Panc1 (cell line): ENCODE measurements around the gene MACF1. TPM values are rescaled to one million over a fixed set of nuclear protein-coding genes. Genes with fewer than 3 reads are reported as not detected.

Experiments used
- ATAC-seq: fragments of 200-7000 bp; cut with Tn5 transposase; 2 replicates; pipeline ENCODE4 v1.9.1; 2020; ENCODE audit warnings: mild to moderate bottlenecking, moderate library complexity
- BruUV-seq: library from RNA; stranded (reverse); fragments of 400-500 nt; replicated peaks from 2 replicates; lab custom pipeline; 2021; lab: Mats Ljungman, UMichigan
- CTCF ChIA-PET: fragments of 300-600 bp; sonication (Branson Sonifier 250); formaldehyde crosslinking; loops from one replicate; lab custom pipeline; 2022; ENCODE audit warnings: antibody characterized with exemption; lab: Charles Lee
- POLR2A ChIA-PET: fragments of 300-600 bp; sonication (Branson Sonifier 250); formaldehyde crosslinking; loops from one replicate; lab custom pipeline; 2022; ENCODE audit warnings: antibody characterized with exemption; lab: Charles Lee
- DNase-seq: peaks from one replicate; pipeline ENCODE4 v3.0.0-alpha.2; 2010; ENCODE audit warnings: low read depth, low spot score
- H3K27ac ChIP-seq: 2 replicates; pipeline ENCODE4 v1.5.1; 2011; ENCODE audit warnings: mild to moderate bottlenecking, low read length, inconsistent platforms
- H3K27me3 ChIP-seq: fragments of 200-500 bp; sonication (Bioruptor generic); 2 replicates; pipeline ENCODE4 v1.6.0; 2014; ENCODE audit warnings: low read length, inconsistent platforms; ENCODE audit not compliant: control insufficient read depth, insufficient read depth
- H3K36me3 ChIP-seq: fragments of 200-500 bp; sonication (Bioruptor generic); 2 replicates; pipeline ENCODE4 v1.5.1; 2014; ENCODE audit warnings: inconsistent platforms, mild to moderate bottlenecking, low read length, moderate library complexity; ENCODE audit not compliant: control insufficient read depth, insufficient read depth
- H3K4me1 ChIP-seq: 2 replicates; pipeline ENCODE4 v1.5.1; 2011; ENCODE audit warnings: inconsistent platforms, mild to moderate bottlenecking, low read length, moderate library complexity; ENCODE audit not compliant: control insufficient read depth, insufficient read depth
- H3K4me3 ChIP-seq, 2 experiments: 2 replicates each; pipeline ENCODE4 v1.5.1; 2011 to 2012; ENCODE audit warnings: low read depth in 2 of 2, low read length in 2 of 2, mild to moderate bottlenecking in 2 of 2, inconsistent platforms in 1 of 2, moderate library complexity in 1 of 2
- H3K9me3 ChIP-seq: fragments of 200-500 bp; sonication (Bioruptor generic); 2 replicates; pipeline ENCODE4 v1.5.1; 2014; ENCODE audit warnings: low read depth, mild to moderate bottlenecking, inconsistent platforms, low read length, moderate library complexity; ENCODE audit not compliant: control insufficient read depth, insufficient read depth
- CTCF ChIP-seq: fragments of 450-650 bp; IDR thresholded peaks from 2 replicates; pipeline ENCODE4 v1.5.1; 2017; ENCODE audit warnings: mild to moderate bottlenecking
- POLR2AphosphoS5 ChIP-seq: IDR thresholded peaks from 2 replicates; pipeline ENCODE4 v1.6.1; 2012; ENCODE audit warnings: mild to moderate bottlenecking, low read depth, low read length, moderate library complexity
- REST ChIP-seq, 2 experiments: IDR thresholded peaks; 2 replicates each; pipeline ENCODE4 v1.6.1; 2011 to 2012; ENCODE audit warnings: low read depth in 2 of 2, control low read depth in 1 of 2, low read length in 1 of 2, mild to moderate bottlenecking in 1 of 2, moderate library complexity in 1 of 2; ENCODE audit not compliant: insufficient read depth in 1 of 2
- SIN3A ChIP-seq: IDR thresholded peaks from 2 replicates; pipeline ENCODE4 v1.6.1; 2012; ENCODE audit warnings: low read depth, mild to moderate bottlenecking, low read length, moderate library complexity, borderline replicate concordance; ENCODE audit not compliant: insufficient read depth
- TCF7L2 ChIP-seq: IDR thresholded peaks from 2 replicates; pipeline ENCODE4 v1.6.1; 2011; ENCODE audit warnings: mild to moderate bottlenecking, low read depth, low read length, inconsistent platforms
- in situ Hi-C: cut with HindIII; loops from 2 replicates; pipeline ENCODE4 v1.10.0; 2016; ENCODE audit warnings: low sequenced_read_pairs, low pct_unique_long_range_greater_than_20kb
- intact Hi-C: fragments of 100-400 bp; cut with micrococcal nuclease; formaldehyde crosslinking; loops from one replicate; pipeline ENCODE4 v1.10.0; 2022; ENCODE audit not compliant: unreplicated experiment
- total RNA-seq: library from RNA; stranded (reverse); gene quantifications from one replicate; pipeline ENCODE4 v1.2.1, GENCODE V29; 2021; ENCODE audit not compliant: unreplicated experiment

Gene MACF1
- total RNA-seq, 1 experiment from 2014 or later: 413 TPM

- H3K4me1 ChIP-seq: no peaks in the 10 kb centered on the region
- H3K27me3 ChIP-seq: no peaks in the 10 kb centered on the region
- H3K9me3 ChIP-seq: no peaks in the 10 kb centered on the region
- no TSS peak for BruUV-seq
- TF ChIP-seq TCF7L2 (no peak), SIN3A (no peak), REST (IDR thresholded peaks at IDR 0.05; ENCODE audit: insufficient read depth in 1 of 2, low read depth in 2 of 2, low read length in 1 of 2) (no peak), POLR2AphosphoS5 (no peak), CTCF (no peak)
- H3K27ac ChIP-seq: no peak overlapping the region
- POLR2A ChIA-PET: no interaction called here
- in situ Hi-C loops: no loop called here
- DNase-seq (no peak), ATAC-seq (no peak)
- CTCF ChIA-PET: interaction anchor here (0.6 to 0.7 kb wide), 2 partner anchors 31 to 33 kb away, joined by 3 read pairs; no protein-coding TSS in a partner anchor
- no peaks in the 10 kb centered on the region for H3K36me3 ChIP-seq
- intact Hi-C loops: no loop called here
- H3K4me3 ChIP-seq: no peak overlapping the region
Observed at GRCh38 chr1:39508266-39508665, 303.8 kb downstream of the MACF1 start.

- H3K9me3 ChIP-seq: no peaks in the 10 kb centered on the region
- BruUV-seq: no TSS peak
- ChIA-PET POLR2A (interaction anchor here (0.6 kb wide), 1 partner anchor 143 kb away, joined by 3 read pairs; no protein-coding TSS in a partner anchor), CTCF (no interaction called here)
- H3K27ac ChIP-seq: no peak overlapping the region
- intact Hi-C loops: no loop called here
- no peak for DNase-seq
- in situ Hi-C loops: no loop called here
- H3K4me3 ChIP-seq: no peak overlapping the region
- no peak for ATAC-seq
- no peaks in the 10 kb centered on the region for H3K36me3 ChIP-seq
- H3K27me3 ChIP-seq: no peaks in the 10 kb centered on the region
- TF ChIP-seq SIN3A (no peak), REST (IDR thresholded peaks at IDR 0.05; ENCODE audit: insufficient read depth in 1 of 2, low read depth in 2 of 2, low read length in 1 of 2) (no peak), TCF7L2 (no peak), CTCF (no peak), POLR2AphosphoS5 (no peak)
- no peaks in the 10 kb centered on the region for H3K4me1 ChIP-seq
Observed at GRCh38 chr1:39508857-39509305, 304.4 kb downstream of the MACF1 start.
